ENCODE data around the gene CYP20A1. TPM values are rescaled to one million over a fixed set of nuclear protein-coding genes. Genes with fewer than 3 reads are reported as not detected.

The CYP20A1 gene
- total and polyA plus RNA-seq, 9 of the 15 experiments (the other 6 are each of a cell fraction or from before 2014, with no cell fraction given): 10.3 to 31.7 (median 12.4) TPM

GRCh38 chr2:203327901-203328759 is 89.3 kb downstream of the CYP20A1 start, which contains the start of gene ABI2 (continued):
- no peak for TF ChIP-seq CREB5 (CRISPR knock-in tag; IDR thresholded peaks at IDR 0.05)
- TF ChIP-seq ZC3H11A (IDR thresholded peaks at IDR 0.05; ENCODE audit: low read depth, low read length): no peak
- no peak for TF ChIP-seq SMARCC2 (IDR thresholded peaks at IDR 0.05; ENCODE audit: low read depth)

GRCh38 chr2:203328760-203329540 is 90.1 kb downstream of the CYP20A1 start:
- CTCF ChIA-PET (ENCODE audit: low intra/inter-chr PET ratio): no interaction called here
- in situ Hi-C loops (cut with MboI): no loop called here
- Histone ChIP-seq H3K79me2 (ENCODE audit: control insufficient read depth, insufficient read depth, low read length) (peaks cover 44% of the 10 kb centered on the region), H3K4me2 (ENCODE audit: insufficient read depth, low read length) (peak overlapping the region; percentile 88), H3K4me3 (peak overlapping the region; percentile 96), H3K27me3 (ENCODE audit: control insufficient read depth in 2 of 2, insufficient read depth in 2 of 2, low read length in 2 of 2) (no peaks in the 10 kb centered on the region), H3K27ac (ENCODE audit: extremely low read depth, low read depth, low read length) (peak overlapping the region; percentile 71), H2AFZ (ENCODE audit: low read depth, low read length) (peak overlapping the region; percentile 76), H3K36me3 (ENCODE audit: control insufficient read depth, insufficient read depth, low read length) (no peaks in the 10 kb centered on the region), H4K20me1 (replicated peaks; ENCODE audit: control insufficient read depth, insufficient read depth, low read length) (no peaks in the 10 kb centered on the region), H3K9me1 (ENCODE audit: control insufficient read depth, insufficient read depth, low read length) (no peaks in the 10 kb centered on the region), H3K4me1 (replicated peaks in 1 of 2; ENCODE audit: control insufficient read depth in 2 of 2, insufficient read depth in 2 of 2, low read length in 2 of 2) (peaks cover 0 to 13% of the 10 kb centered on the region in 2 experiments; a peak in 4 of 5 replicates), H3K9me3 (replicated peaks; ENCODE audit: control insufficient read depth, insufficient read depth, low read depth, low read length) (no peaks in the 10 kb centered on the region), H3K9ac (ENCODE audit: insufficient read depth in 1 of 2, low read depth in 2 of 2, low read length in 2 of 2) (peak overlapping the region; percentile 64 to 92)
- intact Hi-C loops (cut with micrococcal nuclease): no loop called here
- ATAC-seq (peak; percentile 85), FAIRE-seq (no peak), DNase-seq (ENCODE audit: extremely low read depth in 1 of 4, low spot score in 3 of 4) (peak; percentile 53 to 68 (median 60))
- 0% methylated on average over 6 of the region's 31 CpGs for WGBS (ENCODE audit: insufficient coverage, low coverage, missing lambda C conversion rate)
- no TSS peak for BruUV-seq (replicated peaks)
- POLR2A ChIA-PET: interaction anchor here (1.7 kb wide), 1 partner anchor 90 kb away, joined by 3 read pairs; the partner anchor contains the start of gene CYP20A1
- TF ChIP-seq NR2C1 (IDR thresholded peaks at IDR 0.05): no peak
- no peak for TF ChIP-seq NR2C1 (tag; IDR thresholded peaks at IDR 0.05)
- peak in 1 of 2 experiments; percentile 47; a peak in 2 of 4 replicates for TF ChIP-seq MNT (conservative IDR thresholded peaks at IDR 0.05)
- no peak for TF ChIP-seq ZNF143 (CRISPR knock-in tag; IDR thresholded peaks at IDR 0.05)
- TF ChIP-seq ZNF778 (CRISPR knock-in tag; IDR thresholded peaks at IDR 0.05): no peak
- TF ChIP-seq ZNF609 (CRISPR knock-in tag; IDR thresholded peaks at IDR 0.05; ENCODE audit: borderline replicate concordance): no peak
- TF ChIP-seq ZNF217 (CRISPR knock-in tag; IDR thresholded peaks at IDR 0.05): no peak

Measured in K562 (cell line).